GM12874 (cell line): ENCODE data around the gene ARHGAP22.
A peak's percentile ranks its signal among the peaks of the same experiment; 100 is the strongest.

ENCODE experiments used
- CTCF ChIP-seq: IDR thresholded peaks from 2 replicates; pipeline ENCODE4 v1.5.1; 2011; ENCODE audit warnings: low read depth, mild to moderate bottlenecking, control low read depth, low read length, moderate library complexity; ENCODE audit not compliant: insufficient read depth

ARHGAP22 gene

GRCh38 chr10:48536916-48537890 lies 67.7 kb downstream of the ARHGAP22 start:
- no peak for TF ChIP-seq CTCF

- no peak; the same call in 1 of the 2 replicates for TF ChIP-seq CTCF
Observed at GRCh38 chr10:48536156-48536500, 68.7 kb downstream of the ARHGAP22 start.

GRCh38 chr10:48535416-48536155 lies 69.3 kb downstream of the ARHGAP22 start:
- TF ChIP-seq CTCF, result peak; percentile 28; the same call in 1 of the 2 replicates

GRCh38 chr10:48533951-48534720 lies 70.7 kb downstream of the ARHGAP22 start:
- TF ChIP-seq CTCF, result no peak

GRCh38 chr10:48533540-48533939 lies 71.3 kb downstream of the ARHGAP22 start:
- TF ChIP-seq CTCF, result no peak

- TF ChIP-seq CTCF, result no peak
Observed at GRCh38 chr10:48531486-48531885, 73.4 kb downstream of the ARHGAP22 start.

- TF ChIP-seq CTCF, result no peak
Observed at GRCh38 chr10:48529331-48529730, 75.5 kb downstream of the ARHGAP22 start.
